GM18873 (cell line): ENCODE results near the gene SCAF4.
"Not testable (repeated sequence)": the region's sequence is repeated elsewhere in the genome, so short reads cannot be mapped to it uniquely, and the experiment has no call there.

Experiments used
- ATAC-seq: cut with Tn5 transposase; IDR thresholded peaks from one replicate; pipeline ENCODE4 v1.9.1; 2021; ENCODE audit warnings: mild to moderate bottlenecking, moderate library complexity, moderate number of reproducible peaks; ENCODE audit not compliant: unreplicated experiment, low FRiP score

Gene SCAF4

GRCh38 chr21:31654821-31655580 lies 76.9 kb downstream of the SCAF4 start:
- ATAC-seq = not testable (repeated sequence)

DNA sequence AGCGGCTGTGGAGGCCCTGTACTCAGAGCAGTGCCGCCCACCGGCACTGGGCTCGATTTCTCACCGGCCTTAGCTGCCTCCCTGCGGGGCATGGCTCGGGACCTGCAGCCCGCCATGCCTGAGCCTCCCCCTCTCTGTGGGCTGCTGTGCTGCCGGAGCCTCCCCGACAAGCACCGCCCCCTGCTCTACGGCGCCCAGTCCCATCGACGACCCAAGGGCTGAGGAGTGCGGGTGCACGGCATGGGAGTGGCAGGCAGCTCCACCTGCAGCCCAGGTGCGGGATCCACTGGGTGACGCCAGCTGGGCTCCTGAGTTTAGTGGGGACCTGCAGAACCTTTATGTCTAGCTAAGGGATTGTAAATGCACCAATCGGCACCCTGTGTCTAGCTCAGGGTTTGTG lies 77.6 kb downstream of the SCAF4 start:
- ATAC-seq = no peak

DNA sequence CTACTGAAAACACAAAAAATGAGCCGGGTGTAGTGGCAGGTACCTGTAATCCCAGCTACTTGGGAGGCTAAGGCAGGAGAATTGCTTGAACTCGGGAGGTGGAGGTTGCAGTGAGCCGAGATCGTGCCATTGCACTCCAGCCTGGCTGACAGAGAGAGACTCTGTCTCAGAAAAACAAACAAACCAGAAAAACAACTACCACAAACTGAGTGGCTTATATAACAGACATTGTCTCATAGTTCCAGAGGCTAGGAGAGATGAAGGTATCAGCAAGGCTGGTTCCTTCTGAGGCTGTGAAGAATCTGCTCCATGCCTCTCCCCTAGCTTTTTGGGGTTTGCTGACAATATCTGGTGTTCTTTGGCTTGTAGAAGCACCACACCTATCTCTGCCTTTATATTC lies 80.4 kb downstream of the SCAF4 start:
- not testable (repeated sequence) for ATAC-seq

DNA sequence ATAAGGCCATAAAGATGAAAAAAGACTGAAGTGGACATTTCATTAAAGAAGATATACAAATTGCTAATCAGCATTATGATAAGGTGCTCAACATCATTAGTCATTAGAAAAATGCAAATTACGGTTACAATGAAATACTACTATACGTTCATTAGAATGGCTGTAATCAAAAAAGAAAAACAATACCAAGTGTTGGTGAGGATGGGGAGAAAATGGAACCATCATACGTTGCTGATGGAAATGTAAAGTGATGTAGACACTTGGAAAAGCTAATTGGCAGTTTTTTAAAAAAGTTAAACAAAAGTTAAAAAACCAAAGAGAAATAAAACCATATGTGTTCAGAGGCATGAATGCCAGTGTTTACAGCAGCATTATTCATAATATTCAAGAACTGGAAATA lies 81.0 kb downstream of the SCAF4 start:
- no peak for ATAC-seq

GRCh38 chr21:31647650-31648049 lies 84.3 kb downstream of the SCAF4 start:
- ATAC-seq = no peak

DNA sequence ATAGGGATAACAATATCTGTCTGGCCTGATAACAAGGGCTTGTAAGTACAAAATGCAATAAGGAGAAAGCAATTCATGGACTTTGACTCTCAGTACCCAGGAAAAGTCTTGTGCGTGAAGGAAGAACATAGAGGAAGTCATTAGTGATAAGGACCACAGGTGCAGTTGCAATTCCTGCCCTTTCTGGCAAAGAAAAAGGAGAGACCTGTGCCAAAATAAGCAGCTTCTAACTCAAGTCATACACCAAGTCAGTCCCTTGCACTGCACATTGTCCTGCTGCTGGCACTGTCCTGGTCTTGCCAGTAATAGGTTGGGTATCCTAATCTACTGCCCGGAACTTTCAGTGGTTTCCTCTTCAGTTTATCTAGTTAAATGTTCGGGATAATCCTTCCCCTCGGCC lies 87.3 kb downstream of the SCAF4 start:
- ATAC-seq = no peak

DNA sequence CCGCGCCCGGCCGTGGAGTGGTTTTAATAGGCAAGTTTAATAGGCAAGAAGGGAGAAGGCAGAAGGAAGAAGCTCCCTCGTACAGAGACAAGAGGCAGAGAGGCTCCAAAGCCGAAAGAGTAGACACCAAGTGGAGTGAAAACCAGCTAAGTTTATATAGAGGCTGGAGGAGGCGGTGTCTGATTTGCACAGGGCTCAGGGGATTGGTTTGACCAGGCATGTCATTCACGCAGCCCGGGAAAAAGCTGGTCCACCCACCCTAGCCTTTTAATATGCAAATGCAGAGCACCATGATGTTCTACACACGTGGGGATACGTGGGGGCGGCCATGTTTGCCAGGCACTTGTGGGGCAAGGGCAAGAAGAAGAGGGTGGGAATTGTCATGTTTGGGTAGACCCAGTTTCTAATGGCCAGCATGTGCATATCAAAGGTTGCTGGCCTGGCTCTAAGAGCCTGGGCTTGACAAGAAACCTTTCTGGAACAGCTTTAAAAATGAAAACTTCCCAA lies 90.4 kb downstream of the SCAF4 start:
- ATAC-seq = no peak

DNA sequence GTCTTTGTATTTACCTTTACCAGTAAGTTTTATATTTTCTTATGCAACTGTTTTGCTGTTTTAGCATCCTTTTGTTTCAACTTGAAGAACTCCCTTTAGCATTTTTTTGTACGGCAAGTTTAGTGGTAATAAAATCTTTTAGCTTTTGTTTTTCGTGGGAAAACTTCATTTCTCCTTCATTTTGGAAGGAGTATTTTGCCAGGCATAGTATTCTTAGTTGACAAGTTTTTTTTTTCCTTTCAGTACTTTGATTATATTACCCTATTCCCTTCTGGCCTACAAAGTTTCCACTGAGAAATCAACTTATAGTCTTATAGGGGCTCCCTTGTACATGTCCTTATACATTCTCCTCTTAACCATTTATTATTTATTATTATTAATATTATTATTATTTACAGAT lies 95.0 kb downstream of the SCAF4 start:
- ATAC-seq = no peak

- ATAC-seq = no peak
Measured at GRCh38 chr21:31634993-31635392, 96.9 kb downstream of the SCAF4 start.

GRCh38 chr21:31631881-31632280 lies 100.0 kb downstream of the SCAF4 start:
- not testable (repeated sequence) for ATAC-seq

DNA sequence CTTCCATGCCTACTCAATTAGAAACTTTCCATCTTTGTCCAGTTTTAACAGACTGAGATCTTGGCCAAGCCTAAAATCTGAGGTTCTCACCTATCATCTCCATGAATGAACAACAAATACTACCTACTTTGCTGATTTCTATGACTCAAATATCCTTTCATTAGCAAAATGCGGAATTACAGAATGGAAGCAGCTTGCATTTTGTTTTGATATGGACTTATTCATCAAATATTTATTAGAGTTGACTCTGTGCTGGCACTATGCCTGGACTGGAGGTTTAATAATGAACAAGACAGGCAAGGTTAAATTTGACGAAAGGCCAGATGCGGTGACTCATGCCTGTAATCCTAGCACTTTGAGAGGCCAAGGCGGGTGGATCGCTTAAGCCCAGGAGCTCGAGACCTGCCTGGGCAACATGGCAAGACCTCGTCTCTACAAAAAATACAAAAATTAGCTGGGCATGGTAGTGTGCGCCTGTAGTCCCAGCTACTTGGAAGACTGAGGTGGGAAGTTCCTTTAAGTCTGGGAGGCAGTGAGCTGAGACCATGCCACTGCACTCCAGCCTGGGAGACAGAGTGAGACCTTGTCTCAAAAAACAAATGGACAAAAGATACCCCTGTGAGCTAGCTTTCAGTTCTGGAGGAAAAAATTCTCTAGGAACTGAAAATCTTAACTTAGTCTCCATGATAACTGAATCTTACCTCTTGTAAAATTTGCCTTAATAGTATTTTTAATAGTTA lies 101.8 kb downstream of the SCAF4 start:
- no peak for ATAC-seq

DNA sequence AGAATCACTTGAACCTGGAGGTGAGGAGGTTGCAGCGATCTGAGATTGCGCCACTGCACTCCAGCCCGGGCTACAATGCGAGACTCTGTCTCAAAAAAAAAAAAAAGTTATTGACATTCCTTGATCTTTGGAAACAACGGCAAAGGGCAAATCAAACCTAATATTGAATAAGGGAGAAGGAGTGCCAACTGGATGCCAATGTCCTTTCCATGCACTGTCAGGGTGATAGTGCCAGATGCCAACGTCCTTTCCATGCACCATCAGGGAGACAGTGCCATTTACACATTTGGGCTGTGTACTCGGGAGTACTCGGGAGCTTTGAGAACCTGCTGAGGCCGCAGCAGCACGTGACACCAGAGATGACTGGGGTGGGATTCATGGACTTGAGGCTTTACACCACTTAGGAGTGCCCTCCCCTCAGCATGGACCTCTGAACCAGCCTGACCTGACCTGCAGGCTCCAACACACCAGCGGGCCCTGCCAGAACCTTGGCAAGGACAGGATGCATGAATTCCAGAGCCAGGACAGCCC lies 106.9 kb downstream of the SCAF4 start:
- ATAC-seq = no peak

- no peak for ATAC-seq
Measured at GRCh38 chr21:31624181-31624580, 107.7 kb downstream of the SCAF4 start.

DNA sequence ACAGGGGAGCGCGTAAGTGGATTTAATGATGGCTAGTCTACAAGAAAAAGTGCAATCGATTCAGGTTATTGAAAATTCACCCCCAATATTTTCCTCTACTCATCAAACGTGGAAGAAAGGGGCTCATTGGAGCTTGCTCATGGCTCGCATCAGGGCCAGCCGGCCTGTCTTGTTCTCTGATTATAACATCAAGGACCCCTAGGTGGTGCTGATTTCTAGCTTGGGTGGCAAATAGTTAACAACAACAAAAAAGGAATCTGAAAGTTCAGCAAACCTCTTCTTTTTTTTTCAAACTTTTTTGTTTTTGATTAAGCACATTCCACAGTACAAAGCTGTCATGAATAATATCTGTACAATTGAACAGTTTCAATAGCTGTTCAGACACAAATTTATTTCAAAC lies 108.3 kb downstream of the SCAF4 start:
- no peak for ATAC-seq

- no peak for ATAC-seq
Measured at GRCh38 chr21:31622397-31622796, 109.5 kb downstream of the SCAF4 start.
